Hippocampal formation (tissue), 2 donors: ENCODE data around the gene KCTD1.

Experiments used
- DNase-seq, 2 donors: peaks; one replicate each; lab custom pipeline; 2025; lab: John Stamatoyannopoulos, UW

The KCTD1 gene

GRCh38 chr18:26424428-26425147, 123.8 kb downstream of the KCTD1 start:
- no peak for DNase-seq

GRCh38 chr18:26422472-26423162, 125.7 kb downstream of the KCTD1 start:
- DNase-seq = no peak

DNA sequence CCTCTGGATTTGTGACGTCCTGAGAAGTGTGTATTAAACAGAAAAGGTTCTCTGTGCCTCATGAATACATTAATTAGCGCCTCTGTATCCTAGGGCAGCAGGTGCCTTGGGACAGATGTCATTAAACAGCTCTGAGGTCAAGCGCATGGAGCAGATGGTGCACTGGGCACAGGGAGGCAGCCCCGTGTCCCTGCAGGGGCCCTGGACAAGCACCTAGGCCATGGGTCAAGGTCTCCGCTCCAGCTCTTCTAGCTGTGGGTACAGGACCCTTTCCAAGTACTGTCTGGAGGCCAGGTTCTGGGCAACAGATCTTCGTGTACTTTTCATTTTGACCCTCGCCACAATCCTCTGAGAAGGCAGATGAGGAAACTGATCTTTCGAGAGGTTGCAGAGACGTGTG, 126.4 kb downstream of the KCTD1 start:
- no peak for DNase-seq

DNA sequence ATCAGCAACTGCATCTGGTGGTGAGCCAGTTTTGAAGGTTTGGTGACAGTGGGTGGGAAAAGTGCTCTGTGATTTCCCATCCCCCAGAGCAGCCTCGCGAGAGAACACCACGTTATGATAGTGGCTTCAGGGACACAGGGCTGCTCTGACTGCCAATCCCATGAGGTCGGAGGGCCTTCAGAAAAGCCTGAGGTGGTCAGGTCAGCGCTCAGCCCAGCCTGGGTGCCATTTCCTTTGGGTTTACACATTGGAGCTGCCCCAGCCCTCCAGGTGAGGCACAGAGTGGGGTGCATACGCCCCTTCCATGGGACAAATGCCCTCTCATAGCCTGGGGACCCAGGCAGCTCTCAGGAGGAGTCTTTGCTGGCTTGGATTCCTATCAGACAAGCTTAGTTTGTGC, 126.8 kb downstream of the KCTD1 start:
- no peak for DNase-seq

DNA sequence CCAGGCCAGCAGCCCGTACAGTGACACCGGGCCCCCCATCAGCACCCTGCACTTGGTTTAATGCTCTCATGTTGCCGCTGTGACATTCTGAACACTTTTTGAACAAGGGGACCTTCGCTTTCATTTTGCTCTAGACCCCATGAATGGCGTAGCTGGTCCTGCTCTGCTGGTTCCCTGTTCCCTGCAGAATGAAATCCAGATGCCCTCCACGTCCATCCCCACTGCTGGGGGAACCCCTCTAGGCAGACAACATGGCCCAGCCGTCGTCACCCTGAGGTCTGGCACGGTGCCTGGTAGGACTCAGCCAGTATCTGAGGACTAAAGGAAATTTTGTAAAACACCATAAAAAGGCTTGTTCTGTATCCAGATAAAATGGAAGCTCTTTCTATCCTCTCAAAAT, 128.6 kb downstream of the KCTD1 start:
- no peak for DNase-seq

- no peak for DNase-seq
Observed at GRCh38 chr18:26418225-26418624, 130.1 kb downstream of the KCTD1 start.

- no peak for DNase-seq
Observed at GRCh38 chr18:26417190-26417589, 131.2 kb downstream of the KCTD1 start.

DNA sequence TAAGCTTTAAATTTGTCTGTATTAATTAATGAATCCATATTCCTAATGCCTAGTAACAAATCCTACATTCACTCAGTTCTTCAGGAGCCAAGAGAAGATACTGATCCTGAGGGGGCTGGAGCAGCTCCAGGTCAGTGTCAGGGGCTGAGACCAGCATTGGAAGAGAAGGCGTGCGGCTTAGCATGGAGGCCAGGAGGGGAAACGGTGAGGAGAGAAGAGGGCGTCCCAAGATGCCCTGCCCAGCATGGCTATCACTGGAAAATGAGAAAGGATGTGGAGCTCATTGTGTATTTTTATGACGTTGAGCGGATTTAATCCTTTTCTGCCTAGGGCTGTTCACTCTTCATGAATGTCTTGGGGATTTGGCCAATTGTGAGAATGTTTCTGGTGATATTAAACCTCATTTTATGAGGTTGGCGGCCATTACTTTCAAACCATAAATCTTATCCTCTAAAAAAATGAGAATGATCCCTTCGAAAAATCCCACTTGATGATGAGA, 131.7 kb downstream of the KCTD1 start:
- DNase-seq = no peak

GRCh38 chr18:26415631-26416030, 132.7 kb downstream of the KCTD1 start:
- no peak for DNase-seq

GRCh38 chr18:26414901-26415440, 133.4 kb downstream of the KCTD1 start:
- no peak for DNase-seq

GRCh38 chr18:26409091-26409490, 139.3 kb downstream of the KCTD1 start:
- DNase-seq = no peak

DNA sequence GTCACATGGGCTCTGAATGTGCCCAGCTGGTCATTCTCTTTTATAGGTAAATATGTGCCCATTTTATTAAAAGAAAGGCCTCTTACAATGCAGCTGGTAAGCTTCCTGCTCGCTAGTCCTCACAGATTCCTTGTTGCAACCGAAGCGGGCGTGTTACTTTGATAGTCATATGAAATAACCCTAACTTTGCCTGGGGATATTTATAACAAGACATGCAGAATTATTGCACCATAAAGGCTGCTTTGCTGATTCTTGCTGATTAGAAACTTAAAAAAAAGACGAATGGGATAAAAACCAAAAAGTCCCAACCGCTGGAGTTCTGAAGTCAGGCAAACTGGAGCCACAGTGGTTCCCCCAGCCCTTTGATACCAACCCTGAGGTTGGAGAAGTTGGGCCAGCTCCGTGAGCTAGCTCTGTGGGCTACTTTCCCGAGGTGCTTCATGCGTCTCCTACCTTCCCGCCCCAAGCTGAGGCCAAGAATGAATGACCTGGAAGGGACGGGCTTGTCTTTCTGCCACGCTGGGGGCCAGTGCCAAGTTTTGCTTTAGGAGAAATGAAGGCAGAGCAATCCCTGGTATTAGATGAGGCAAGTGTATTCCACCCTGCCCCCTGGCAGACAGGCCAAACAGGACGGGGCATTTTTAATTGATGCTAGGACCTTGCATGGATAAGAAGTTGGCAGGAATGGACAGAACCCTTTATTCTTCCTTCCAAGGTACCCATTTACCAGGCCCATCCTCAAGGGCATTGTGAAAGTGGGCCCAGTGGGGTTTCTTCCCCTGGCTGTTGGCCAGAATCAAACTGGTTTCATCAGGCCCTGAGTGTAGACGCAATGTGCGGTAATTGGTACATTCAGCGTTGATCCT, 140.4 kb downstream of the KCTD1 start:
- no peak for DNase-seq

DNA sequence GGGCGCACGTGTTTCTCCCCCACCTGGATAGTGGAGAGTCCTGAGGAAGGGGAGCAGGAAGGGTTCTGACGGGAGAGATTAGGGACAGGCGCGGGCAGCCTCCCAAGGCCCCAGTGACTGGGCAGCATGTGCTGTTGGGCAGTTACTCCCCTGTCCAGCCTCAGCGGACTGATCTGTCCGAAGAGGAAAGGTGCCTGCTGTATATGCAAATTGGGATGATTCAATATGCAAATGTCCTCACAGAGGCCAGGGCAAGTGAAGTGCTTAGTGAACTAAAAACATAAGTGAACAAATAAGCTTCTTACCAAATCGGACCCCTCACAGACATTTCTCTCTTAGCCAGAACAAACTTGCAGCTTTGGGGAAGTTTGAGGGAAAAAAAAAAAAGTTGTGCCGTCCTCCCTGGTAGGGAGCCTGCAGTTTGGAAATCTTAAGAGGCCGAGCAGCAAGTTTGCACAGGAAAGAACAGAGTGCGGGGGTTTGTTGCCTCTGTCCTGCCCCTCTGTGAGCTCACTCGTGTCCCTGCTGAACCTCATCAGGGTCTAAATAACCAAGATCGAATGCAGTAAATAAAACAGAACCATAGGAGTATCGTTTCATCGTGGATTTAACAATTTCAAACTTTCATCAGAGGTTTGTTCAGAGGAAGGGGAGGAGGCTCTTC, 141.4 kb downstream of the KCTD1 start:
- DNase-seq = no peak

GRCh38 chr18:26406324-26406723, 142.0 kb downstream of the KCTD1 start:
- DNase-seq = no peak

DNA sequence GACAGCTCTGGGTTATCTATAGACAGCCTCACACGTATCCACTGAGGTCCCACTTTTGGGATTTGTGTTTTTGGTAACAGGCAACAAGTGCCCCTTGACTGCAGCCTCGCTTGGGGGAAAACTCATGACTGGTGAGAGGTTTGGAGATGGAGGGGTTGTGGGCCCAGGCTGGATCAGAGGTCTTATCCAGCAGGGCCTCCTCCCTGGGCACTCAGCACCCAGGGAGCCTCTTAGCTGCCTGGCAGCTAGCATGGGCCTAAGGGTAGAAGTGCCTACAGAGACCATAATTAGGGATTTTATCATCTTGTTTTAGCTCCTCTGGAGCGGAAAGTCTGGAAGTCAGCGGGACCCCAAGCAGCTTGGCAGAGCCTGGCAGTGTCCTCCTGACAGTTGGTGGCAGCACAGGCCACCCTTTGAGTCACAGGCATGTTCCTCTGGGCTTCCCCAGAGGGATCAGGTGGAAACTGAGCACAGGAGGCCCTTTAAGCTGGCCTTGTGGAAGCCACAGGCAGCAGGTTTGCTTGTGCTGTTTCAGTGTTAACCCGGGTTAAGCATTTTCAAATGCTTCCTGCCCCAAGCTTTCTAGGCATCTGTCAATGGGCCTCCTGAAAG, 143.1 kb downstream of the KCTD1 start:
- peak; percentile 40 to 50 for DNase-seq
